Measurements from ENCODE around the gene RTN4R.
"Not testable (repeated sequence)": the region's sequence is repeated elsewhere in the genome, so short reads cannot be mapped to it uniquely, and the experiment has no call there.

Gene RTN4R

DNA sequence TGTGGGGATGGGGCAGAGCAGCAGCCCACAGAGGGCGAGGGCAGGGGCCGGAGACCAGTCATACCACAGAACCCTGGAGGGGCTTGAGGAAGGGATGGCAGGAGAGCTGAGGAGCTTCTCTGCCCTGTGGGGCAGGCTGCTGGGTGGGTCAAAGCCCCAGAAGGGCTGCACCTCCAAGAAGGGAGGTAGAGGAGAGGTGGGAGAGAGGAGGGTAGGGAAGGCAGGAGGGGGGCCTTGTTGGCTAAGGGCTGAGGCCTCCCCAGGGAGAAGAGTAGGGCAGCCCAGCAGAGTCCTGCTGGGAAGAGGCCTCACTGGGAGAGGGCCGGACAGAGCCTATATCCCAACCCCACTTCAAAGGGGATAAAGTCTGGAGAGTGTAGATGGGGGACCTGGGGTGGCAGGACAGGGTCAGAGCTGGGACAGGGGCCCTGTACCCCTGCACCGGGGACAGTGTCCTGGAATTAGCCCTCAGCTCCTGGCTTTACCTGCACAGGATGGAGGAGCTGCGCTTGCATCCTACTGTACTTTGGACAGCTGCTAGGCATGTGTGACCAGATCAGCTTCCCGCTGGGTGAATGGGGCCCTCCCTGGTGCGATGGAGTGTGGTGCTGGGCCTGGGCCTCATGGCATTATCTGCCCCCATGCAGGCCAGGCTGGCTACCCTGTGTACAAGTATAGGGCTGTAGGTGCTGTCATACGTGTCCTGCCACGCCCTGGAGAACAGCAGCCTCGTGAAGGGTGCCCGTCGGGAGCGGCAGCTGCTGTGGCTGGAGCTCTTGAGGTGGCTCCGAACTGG is 44.5 kb upstream of the RTN4R start:
- Histone ChIP-seq H3K27ac (no peak overlapping the region), H3K4me3 (no peak overlapping the region)
- DNase-seq (ENCODE audit: low spot score), result peak; percentile 59
- TF ChIP-seq CTCF (IDR thresholded peaks at IDR 0.05), result no peak

DNA sequence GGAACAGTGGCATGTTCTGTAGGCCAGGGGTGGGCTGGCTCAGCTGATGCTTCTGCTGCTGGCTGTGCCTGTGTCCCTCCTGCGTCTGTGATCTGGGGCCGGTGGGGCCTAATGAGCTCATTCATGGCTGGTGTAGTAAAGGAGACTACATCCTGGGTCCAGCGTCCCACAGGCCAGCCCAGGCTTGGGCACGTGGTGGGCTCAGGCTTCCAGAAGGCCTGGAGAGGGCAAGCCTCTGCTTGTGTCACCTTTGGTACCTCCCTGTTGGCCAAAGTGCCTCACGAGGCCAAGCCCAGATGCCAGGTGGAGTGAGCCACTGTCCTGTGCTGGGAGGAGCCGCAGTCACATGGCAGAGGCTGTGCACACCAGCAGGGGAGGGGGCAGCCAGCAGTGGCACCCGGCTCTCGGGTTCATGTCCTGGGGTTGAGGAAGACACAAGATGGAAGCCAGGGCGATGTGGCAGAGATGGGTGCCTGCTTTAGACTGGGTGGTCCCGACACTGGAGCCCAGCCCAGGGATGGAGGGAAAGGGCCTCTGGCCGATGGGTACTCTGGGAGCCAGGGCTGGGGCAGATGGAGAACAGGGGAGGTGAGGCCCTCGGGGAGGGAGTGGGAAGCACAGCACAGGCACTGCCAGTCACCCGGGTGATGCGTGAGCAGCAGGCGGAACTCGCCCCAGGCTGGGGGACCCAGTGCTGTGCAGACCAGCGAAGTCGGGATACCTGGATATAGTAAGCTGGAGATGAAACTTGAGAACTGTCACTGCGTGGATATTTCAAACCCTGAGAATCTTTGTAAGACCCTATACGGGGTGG is 43.3 kb upstream of the RTN4R start:
- not testable (repeated sequence) for H3K27ac ChIP-seq, H3K4me3 ChIP-seq
- peak; percentile 62 for DNase-seq (ENCODE audit: low spot score)

DNA sequence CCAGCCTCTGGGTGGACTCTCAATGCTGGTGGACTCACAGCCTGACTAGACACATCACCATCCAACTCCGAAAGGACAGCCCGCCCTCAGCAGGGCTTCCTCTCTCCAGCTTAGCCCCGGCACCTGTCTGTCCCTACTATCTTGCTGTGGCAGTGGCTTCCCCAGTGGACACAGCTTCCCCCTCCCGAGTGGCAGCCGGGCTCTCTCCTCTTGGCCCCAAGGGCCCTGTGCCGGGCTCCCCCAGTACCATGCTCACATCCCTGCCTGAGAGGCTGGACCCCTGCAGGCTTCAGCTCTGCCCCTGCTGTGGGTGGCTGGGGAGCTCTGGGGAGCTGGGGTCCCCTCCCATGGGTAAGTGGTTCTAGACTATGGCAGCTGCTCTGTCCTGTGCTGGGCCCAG is 42.7 kb upstream of the RTN4R start:
- not testable (repeated sequence) for H3K4me3 ChIP-seq; DNase-seq (ENCODE audit: low spot score); H3K27ac ChIP-seq

GRCh38 chr22:20310180-20310579 is 42.1 kb upstream of the RTN4R start:
- DNase-seq (ENCODE audit: low spot score); H3K27ac ChIP-seq: not testable (repeated sequence)

DNA sequence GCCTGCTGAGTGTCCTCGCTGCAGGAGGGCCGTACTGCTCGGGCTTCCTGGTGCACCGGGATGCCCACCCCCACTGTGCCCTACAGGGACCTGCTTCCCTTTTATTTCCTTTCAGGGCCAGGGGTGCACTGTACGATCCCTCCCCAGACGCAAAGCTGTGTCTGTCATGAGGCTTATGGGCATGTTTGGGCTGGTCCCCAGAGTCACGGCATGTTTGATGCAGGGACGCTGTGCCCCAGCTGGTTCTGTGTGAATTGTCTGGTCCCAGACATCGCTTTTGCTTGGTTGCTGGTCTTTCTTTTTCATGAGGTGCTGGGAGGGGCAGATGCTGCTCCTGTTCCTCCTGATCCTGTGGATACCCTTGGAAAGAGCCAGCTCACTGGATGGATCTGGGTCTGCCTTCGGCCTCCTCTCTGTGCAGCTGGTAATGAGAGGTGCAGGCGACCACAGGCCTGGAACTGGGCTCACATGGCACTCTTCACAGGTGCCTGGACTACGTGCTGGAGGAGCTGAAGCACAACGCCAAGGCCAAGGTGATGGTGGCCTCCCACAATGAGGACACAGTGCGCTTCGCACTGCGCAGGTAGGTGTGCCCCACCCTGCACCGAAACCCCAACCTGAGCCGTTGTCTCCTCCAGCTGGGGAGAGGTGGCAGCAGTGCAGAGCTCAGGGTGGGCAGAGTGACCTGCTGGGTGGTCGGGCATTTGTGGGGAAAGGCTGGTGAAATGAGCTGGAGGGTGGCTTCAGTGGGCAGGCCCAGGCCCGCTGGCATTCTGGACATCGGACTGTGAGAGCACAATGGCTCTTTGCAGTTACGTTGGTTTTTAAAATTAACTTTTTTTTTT is 40.9 kb upstream of the RTN4R start:
- H3K27ac ChIP-seq; H3K4me3 ChIP-seq; DNase-seq (ENCODE audit: low spot score): not testable (repeated sequence)

More at GRCh38 chr22:20310180-20310579, 42.1 kb upstream of the RTN4R start:
- H3K4me3 ChIP-seq, result not testable (repeated sequence)

GRCh38 chr22:20307448-20308447 is 39.6 kb upstream of the RTN4R start:
- not testable (repeated sequence) for H3K27ac ChIP-seq; H3K4me3 ChIP-seq; DNase-seq (ENCODE audit: low spot score)

DNA sequence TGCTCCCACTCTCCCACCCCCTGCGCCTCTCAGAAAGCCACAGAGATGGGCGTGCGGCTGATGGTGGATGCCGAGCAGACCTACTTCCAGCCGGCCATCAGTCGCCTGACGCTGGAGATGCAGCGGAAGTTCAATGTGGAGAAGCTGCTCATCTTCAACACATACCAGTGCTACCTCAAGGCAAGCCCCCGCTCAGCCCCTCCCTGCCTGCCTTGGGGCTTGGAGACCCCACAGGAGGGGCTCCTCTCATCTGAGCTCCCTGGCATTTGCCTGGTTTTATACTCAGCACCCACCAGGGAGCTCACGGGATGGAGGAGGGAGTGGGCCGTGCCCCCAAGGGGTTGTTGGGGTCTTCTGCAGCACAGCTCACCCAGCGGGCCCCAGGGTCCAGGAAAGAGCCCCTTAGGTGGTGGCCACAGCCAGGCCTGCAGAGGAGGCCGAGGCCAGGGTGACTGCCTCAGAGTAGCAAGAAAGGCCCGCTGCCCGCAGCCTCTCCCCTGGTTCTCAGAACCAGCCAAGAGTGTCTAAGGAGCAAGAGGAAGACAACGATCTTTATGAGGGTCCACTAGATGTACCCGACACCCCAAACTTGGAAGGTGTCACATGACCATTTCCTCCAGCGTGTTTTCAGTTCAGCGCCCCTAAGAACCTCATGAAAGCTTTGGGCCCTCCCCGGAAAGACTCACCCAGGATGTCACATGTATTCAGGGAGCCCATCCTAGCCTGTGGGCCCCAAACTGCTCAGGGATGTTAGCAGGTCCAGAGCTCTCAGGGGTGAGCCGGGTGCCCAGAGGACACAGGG is 38.7 kb upstream of the RTN4R start:
- not testable (repeated sequence) for DNase-seq (ENCODE audit: low spot score); H3K27ac ChIP-seq; H3K4me3 ChIP-seq

DNA sequence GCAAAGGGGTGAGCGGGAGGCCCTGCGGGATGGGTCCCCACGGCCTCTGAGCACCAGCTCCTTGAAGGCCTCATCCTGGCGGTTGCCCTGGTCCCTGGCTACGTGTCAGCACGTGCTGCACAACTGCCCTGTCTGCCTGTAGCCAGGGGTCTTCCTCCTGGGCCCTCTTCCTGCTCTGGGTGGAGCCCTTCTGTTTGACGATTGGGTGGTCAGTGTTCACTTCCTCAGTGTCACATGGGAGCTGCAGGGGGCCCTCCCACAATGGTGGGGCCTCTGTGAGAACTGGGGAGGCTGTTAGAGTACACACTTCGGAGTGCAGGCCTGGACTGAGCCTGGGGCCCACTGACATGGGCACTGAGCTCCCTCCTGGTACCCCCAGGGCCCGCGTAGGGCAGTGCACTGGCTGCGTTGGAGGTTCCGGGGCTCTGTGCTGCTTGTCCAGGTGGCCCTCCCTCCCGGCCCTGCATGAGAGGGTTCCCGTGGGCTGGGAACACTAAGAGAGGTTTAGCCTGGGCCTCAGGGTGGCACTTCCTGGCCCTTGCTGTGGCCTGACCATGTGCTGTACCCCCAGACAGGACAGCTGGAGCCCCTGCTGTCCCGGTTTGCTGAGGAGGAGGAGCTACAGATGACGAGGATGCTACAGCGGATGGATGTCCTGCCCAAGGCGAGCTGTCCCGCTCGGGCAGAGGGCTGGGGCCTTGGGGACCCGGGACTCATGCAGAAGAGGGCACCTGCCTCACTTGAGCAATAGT is 38.0 kb upstream of the RTN4R start:
- no peak for TF ChIP-seq CTCF (IDR thresholded peaks at IDR 0.05)
- no peak overlapping the region for H3K4me3 ChIP-seq
- DNase-seq (ENCODE audit: low spot score), result no peak

DNA sequence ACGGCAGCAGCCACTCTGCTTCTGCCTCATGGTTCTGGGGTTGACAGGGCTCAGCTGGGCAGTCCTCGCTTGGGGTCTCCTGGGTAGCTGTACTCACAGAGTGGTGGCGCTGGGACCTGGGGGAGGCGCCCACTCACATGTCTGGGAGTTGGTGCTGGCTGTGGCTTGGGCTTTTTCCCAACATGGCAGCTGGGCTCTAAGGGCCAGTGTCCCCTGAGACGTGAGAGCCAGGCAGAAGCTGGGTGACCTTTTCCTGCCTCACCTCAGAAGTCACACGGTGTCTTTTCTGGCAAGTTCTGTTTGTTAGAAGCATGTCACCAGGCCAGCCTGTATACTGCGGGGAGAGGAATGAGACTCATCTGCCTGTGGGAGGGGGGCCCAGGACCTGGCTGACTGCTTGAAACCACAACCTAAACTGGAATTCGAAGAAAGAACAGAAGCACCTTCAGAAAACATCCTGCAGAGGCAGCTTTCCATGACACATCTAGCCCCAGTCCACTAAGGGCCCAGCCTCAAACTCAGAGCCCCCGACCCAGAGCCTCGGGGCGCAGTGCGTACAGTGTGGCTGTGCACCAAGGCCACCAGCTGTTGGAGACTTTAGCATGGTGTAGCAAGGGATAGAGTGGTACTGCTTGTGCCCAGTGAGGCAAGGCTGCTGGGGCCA is 37.2 kb upstream of the RTN4R start:
- DNase-seq (ENCODE audit: low spot score); H3K4me3 ChIP-seq; H3K27ac ChIP-seq: not testable (repeated sequence)

More for the DNA sequence above, 38.0 kb upstream of the RTN4R start:
- H3K27ac ChIP-seq, result no peak overlapping the region

All from coronary artery (tissue), 2 donors.